Skin epidermis (tissue), 12 donors: ENCODE data around the gene GALM.

Experiments used
- H3K27ac ChIP-seq, 21 experiments: fragments of 200-600 bp; sonication (generic) in 11 of 21; one replicate each; pipeline ENCODE4 v1.5.0; 2020; ENCODE audit warnings: mild to moderate bottlenecking in 3 of 21, inconsistent platforms in 2 of 21, moderate library complexity in 2 of 21
- H3K4me3 ChIP-seq, 7 experiments: fragments of 200-600 bp; sonication (generic) in 2 of 7; one replicate each; pipeline ENCODE4 v1.5.0; 2020; ENCODE audit warnings: inconsistent platforms in 2 of 7, mild to moderate bottlenecking in 2 of 7, moderate library complexity in 1 of 7

The GALM gene

GRCh38 chr2:38648107-38648761 is 17.7 kb upstream of the GALM start:
- Histone ChIP-seq H3K27ac (no peak overlapping the region), H3K4me3 (no peak overlapping the region)

GRCh38 chr2:38649176-38649728 is 16.7 kb upstream of the GALM start:
- Histone ChIP-seq H3K27ac (no peak overlapping the region), H3K4me3 (no peak overlapping the region)

- no peak overlapping the region for H3K27ac ChIP-seq
Observed at GRCh38 chr2:38650012-38650411, 15.9 kb upstream of the GALM start.

GRCh38 chr2:38650717-38651116 is 15.2 kb upstream of the GALM start:
- Histone ChIP-seq H3K27ac (no peak overlapping the region), H3K4me3 (no peak overlapping the region)

More at GRCh38 chr2:38650012-38650411, 15.9 kb upstream of the GALM start:
- no peak overlapping the region for H3K4me3 ChIP-seq

GRCh38 chr2:38652431-38653273 is 13.3 kb upstream of the GALM start:
- peak overlapping the region in 4 of 21 experiments; percentile 25 to 80 (median 70) for H3K27ac ChIP-seq
- H3K4me3 ChIP-seq, result no peak overlapping the region

GRCh38 chr2:38653380-38653714 is 12.6 kb upstream of the GALM start:
- H3K27ac ChIP-seq, result peak overlapping the region in 6 of 21 experiments; percentile 48 to 80 (median 60)
- no peak overlapping the region for H3K4me3 ChIP-seq

GRCh38 chr2:38653715-38654527 is 12.0 kb upstream of the GALM start:
- Histone ChIP-seq H3K27ac (peak overlapping the region in 10 of 21 experiments; percentile 20 to 80 (median 56)), H3K4me3 (no peak overlapping the region)

GRCh38 chr2:38654528-38655381 is 11.2 kb upstream of the GALM start:
- H3K27ac ChIP-seq, result peak overlapping the region in 9 of 21 experiments; percentile 34 to 80 (median 57)

GRCh38 chr2:38655441-38655840 is 10.5 kb upstream of the GALM start:
- no peak overlapping the region for H3K4me3 ChIP-seq
- no peak overlapping the region for H3K27ac ChIP-seq

More at GRCh38 chr2:38654528-38655381, 11.2 kb upstream of the GALM start:
- H3K4me3 ChIP-seq, result no peak overlapping the region

- no peak overlapping the region for H3K27ac ChIP-seq
- H3K4me3 ChIP-seq, result no peak overlapping the region
Observed at GRCh38 chr2:38656866-38657480, 8.9 kb upstream of the GALM start.

- H3K4me3 ChIP-seq, result no peak overlapping the region
- H3K27ac ChIP-seq, result no peak overlapping the region
Observed at GRCh38 chr2:38658613-38659012, 7.3 kb upstream of the GALM start.

GRCh38 chr2:38659115-38659514 is 6.8 kb upstream of the GALM start:
- no peak overlapping the region for H3K27ac ChIP-seq
- H3K4me3 ChIP-seq, result no peak overlapping the region

- H3K27ac ChIP-seq, result no peak overlapping the region
- H3K4me3 ChIP-seq, result no peak overlapping the region
Observed at GRCh38 chr2:38660282-38660681, 5.6 kb upstream of the GALM start.

- H3K4me3 ChIP-seq, result no peak overlapping the region
- H3K27ac ChIP-seq, result no peak overlapping the region
Observed at GRCh38 chr2:38661306-38661705, 4.6 kb upstream of the GALM start.

- Histone ChIP-seq H3K4me3 (peak overlapping the region; percentile 36 to 59 (median 50)), H3K27ac (peak overlapping the region; percentile 4 to 93 (median 69))
Observed at GRCh38 chr2:38666556-38666910, 619 bp downstream of the GALM start.

- Histone ChIP-seq H3K27ac (peak overlapping the region in 12 of 21 experiments; percentile 25 to 93 (median 79)), H3K4me3 (peak overlapping the region in 2 of 7 experiments; percentile 50 to 59)
Observed at GRCh38 chr2:38668092-38668491, 2.2 kb downstream of the GALM start.

GRCh38 chr2:38668779-38669479 is 3.0 kb downstream of the GALM start:
- Histone ChIP-seq H3K27ac (peak overlapping the region in 4 of 21 experiments; percentile 76 to 93 (median 84)), H3K4me3 (no peak overlapping the region)

- Histone ChIP-seq H3K27ac (peak overlapping the region in 1 of 21 experiments; percentile 55), H3K4me3 (no peak overlapping the region)
Observed at GRCh38 chr2:38671303-38671702, 5.4 kb downstream of the GALM start.
